ENCODE measurements around the gene AMH. TPM values are rescaled to one million over a fixed set of nuclear protein-coding genes. Genes with fewer than 3 reads are reported as not detected.

Gene AMH
- total RNA-seq, 3 donors from 2014 or later, result 2.7 to 5.1 (median 3.8) TPM

GRCh38 chr19:2282062-2282861 is 33.1 kb downstream of the AMH start, which contains the start of gene PEAK3:
TSS of gene PEAK3 (minus strand) at chr19:2282175. CDS start at chr19:2280931, 1,244 bp downstream.
- H3K36me3 ChIP-seq (ENCODE audit: low read depth), result no peaks in the 10 kb centered on the region
- H3K9me3 ChIP-seq, result no peaks in the 10 kb centered on the region
- intact Hi-C loops (cut with DNase I, micrococcal nuclease), result no loop called here
- peak; percentile 66 to 90 (median 74) for DNase-seq
- H3K4me1 ChIP-seq (ENCODE audit: low read depth), result peaks cover 4% of the 10 kb centered on the region
- ATAC-seq, result peak; percentile 65
- H3K4me3 ChIP-seq, result no peak within 1 kb of the TSS
- TF ChIP-seq, protein P1, sequence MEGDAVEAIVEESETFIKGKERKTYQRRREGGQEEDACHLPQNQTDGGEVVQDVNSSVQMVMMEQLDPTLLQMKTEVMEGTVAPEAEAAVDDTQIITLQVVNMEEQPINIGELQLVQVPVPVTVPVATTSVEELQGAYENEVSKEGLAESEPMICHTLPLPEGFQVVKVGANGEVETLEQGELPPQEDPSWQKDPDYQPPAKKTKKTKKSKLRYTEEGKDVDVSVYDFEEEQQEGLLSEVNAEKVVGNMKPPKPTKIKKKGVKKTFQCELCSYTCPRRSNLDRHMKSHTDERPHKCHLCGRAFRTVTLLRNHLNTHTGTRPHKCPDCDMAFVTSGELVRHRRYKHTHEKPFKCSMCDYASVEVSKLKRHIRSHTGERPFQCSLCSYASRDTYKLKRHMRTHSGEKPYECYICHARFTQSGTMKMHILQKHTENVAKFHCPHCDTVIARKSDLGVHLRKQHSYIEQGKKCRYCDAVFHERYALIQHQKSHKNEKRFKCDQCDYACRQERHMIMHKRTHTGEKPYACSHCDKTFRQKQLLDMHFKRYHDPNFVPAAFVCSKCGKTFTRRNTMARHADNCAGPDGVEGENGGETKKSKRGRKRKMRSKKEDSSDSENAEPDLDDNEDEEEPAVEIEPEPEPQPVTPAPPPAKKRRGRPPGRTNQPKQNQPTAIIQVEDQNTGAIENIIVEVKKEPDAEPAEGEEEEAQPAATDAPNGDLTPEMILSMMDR (IDR thresholded peaks at IDR 0.05), result no peak

GRCh38 chr19:2282862-2283237 is 33.7 kb downstream of the AMH start:
- no peak for DNase-seq
- Histone ChIP-seq H3K4me3 (no peak overlapping the region), H3K4me1 (ENCODE audit: low read depth) (peaks cover 4% of the 10 kb centered on the region), H3K9me3 (no peaks in the 10 kb centered on the region), H3K36me3 (ENCODE audit: low read depth) (no peaks in the 10 kb centered on the region)
- TF ChIP-seq, protein P1 (IDR thresholded peaks at IDR 0.05), result no peak
- intact Hi-C loops (cut with DNase I, micrococcal nuclease), result no loop called here
- no peak for ATAC-seq

DNA sequence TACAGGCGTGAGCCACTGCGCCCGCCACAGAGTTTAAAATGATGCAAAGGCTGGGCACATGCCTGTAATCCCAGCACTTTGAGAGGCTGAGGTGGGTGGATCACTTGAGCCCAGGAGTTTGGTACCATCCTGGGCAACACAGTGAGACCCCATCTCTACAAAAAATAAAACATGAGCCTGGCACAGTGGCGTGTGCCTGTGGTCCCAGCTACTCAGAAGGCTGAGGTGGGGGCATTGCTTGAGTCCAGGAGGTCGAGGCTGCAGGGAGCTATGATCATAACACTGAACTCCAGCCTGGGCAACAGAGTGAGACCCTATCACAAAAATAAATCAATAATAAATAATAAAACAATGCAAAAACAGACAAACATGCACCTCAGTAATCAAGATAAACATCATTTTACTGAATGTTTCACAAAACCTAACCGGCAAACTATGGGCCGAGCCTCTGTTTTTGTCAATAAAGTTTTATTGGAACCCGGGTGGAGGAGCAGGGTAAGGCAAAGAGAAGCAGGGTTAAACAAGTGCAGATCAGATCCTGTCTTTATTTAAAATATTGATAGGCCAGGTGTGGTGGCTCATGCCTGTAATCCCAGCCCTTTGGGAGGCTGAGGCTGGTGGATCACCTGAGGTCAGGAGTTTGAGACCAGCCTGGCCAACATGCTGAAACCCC is 34.8 kb downstream of the AMH start:
- Histone ChIP-seq H3K4me1 (ENCODE audit: low read depth) (no peaks in the 10 kb centered on the region), H3K9me3 (no peaks in the 10 kb centered on the region), H3K4me3 (no peak overlapping the region), H3K36me3 (ENCODE audit: low read depth) (no peaks in the 10 kb centered on the region)
- ATAC-seq, result no peak
- TF ChIP-seq, protein P1 (IDR thresholded peaks at IDR 0.05), result no peak
- intact Hi-C loops (cut with DNase I, micrococcal nuclease), result no loop called here
- DNase-seq, result no peak

- Histone ChIP-seq H3K4me3 (no peak overlapping the region), H3K4me1 (ENCODE audit: low read depth) (peaks cover 20% of the 10 kb centered on the region), H3K36me3 (ENCODE audit: low read depth) (no peaks in the 10 kb centered on the region), H3K9me3 (no peaks in the 10 kb centered on the region)
- TF ChIP-seq, protein P1 (IDR thresholded peaks at IDR 0.05), result no peak
- intact Hi-C loops (cut with DNase I, micrococcal nuclease), result no loop called here
- ATAC-seq (no peak), DNase-seq (no peak)
These were observed 37.4 kb downstream of the AMH start for GRCh38 chr19:2286402-2287140.

DNA sequence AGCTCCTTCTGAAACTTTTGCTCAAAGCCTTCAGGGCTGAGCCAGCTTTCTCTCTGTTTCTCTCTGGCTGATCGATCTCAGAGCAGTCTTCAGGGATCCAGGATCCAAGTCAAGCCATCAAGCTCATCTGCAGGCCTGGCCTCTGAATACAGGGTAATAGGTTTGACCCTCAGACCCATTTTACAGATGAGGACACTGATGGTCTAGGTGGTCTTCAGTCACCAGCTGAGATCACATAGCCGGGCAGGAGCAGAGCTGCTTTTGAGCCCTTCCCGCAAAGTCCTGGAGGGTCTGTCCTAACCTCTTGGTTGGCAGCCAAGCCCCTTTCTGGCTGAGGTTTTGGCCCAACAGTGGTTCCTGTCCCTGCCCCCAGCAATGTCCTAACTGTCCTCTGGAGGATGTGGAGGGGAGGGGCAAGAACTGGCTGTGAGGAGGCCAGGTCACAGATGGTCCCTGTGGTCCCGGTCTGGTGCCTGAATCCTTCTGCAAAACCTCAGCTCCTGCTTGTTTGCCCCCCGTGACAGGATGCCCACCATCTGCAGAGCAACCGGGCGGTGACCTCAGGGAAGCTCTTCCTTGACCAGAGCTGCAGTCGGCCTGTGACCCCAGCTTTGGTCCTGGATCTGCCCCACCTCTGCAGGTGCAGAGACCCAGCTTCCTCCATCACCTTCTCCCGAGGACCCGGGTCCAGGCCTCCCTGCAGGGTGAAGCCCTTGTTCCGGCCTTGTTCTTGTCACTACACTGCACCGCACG is 38.6 kb downstream of the AMH start:
- H3K4me1 ChIP-seq (ENCODE audit: low read depth), result peaks cover 21% of the 10 kb centered on the region
- ATAC-seq (no peak), DNase-seq (no peak)
- H3K36me3 ChIP-seq (ENCODE audit: low read depth), result no peaks in the 10 kb centered on the region
- TF ChIP-seq, protein P1 (IDR thresholded peaks at IDR 0.05), result no peak
- H3K4me3 ChIP-seq, result no peak overlapping the region
- no peaks in the 10 kb centered on the region for H3K9me3 ChIP-seq
- intact Hi-C loops (cut with DNase I, micrococcal nuclease), result no loop called here
